ENCODE data around the gene GAS2L2.
A peak's percentile ranks its signal among the peaks of the same experiment; 100 is the strongest.

The GAS2L2 gene

DNA sequence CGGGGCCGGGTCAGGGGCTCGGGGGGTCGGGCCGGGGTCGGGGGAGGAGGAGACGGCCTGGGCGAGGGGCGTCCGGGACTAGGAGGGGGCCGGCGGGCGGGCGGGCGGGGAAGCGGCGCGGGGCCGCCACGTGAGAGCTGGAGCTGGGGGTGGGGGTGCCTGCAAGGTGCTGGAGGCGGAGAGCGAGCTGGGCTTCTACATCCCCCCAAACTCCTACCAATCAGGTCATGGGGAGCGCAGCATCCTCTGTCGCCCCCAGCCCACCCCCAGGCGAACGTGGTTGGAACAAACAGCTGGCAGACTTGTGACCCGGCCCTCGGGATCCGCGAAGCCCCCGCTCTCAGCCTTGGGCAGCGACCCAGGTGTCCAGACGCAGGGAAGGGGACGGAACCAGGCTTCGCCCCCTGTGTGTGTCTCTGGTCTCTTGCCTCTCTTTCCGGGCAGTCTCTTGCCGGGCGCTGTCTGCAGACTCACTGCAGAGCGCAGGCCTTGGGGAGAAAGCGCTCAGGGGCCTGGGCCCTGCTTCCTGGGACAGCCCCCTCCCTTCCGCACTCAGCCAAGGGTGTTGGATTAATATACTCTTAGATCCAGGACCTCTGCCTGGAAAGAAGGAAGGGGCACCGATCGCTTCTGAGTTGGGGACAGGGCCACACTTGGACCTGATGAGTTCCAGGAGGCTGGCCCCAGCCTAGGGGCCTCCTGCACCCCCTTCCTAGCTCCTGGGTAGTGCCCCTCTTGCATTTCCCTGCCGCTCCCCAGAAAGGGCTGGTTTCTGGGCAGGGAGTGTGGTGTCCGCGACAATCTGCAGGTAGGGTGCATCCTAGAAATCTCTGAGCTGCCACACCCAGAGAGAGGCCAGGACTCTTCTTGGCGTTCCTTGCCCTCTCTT lies 20.9 kb downstream of the GAS2L2 start:
- Mint-ChIP-seq H3K9me3 (no peaks in the 10 kb centered on the region), H3K27me3 (no peaks in the 10 kb centered on the region), H3K4me1 (peaks cover 11% of the 10 kb centered on the region), H3K4me3 (peak overlapping the region; percentile 66), H3K36me3 (ENCODE audit: low read depth) (no peaks in the 10 kb centered on the region), H3K27ac (peak overlapping the region; percentile 49)
- ATAC-seq, result no peak
- DNase-seq, result no peak

DNA sequence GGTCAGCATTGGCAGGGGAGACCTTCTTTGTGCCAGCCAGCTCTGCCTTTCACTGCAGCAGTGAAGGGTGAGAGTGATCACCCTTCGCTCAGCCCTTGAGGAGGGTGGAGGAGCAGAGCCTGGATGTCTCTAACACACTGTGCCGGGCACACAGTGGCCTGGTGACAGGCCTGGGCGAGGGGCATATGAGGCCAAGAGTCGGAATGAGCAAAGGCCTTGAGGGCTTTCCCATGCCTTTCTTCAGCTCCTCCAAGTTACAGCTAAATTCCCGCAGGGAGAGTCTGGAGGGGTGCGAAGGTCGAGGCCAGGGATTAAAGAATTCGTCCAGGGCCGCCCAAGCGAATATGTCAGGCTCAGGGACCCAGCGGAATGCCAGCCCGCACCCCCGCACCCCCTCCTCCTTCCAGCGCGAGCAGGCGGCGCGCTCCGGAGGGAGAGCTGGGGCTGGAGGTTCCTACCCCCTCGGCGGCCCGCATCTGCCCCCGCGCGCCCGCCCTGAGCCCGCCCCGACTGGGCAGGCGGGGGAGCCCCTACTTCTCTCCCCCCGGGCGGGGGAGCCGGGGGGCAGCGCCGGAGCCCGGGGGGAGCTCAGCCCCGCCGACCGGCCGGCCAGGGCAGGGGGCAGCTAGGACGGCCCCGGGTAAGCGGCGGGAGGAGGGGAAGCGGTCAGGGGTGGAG lies 21.7 kb downstream of the GAS2L2 start, which contains the start of gene RASL10B:
Gene RASL10B, plus strand, starts transcription at position 401 of the 678 bp plus-strand sequence. CDS start 3,546 bp downstream, outside the sequence.
- Mint-ChIP-seq H3K27me3 (no peaks in the 10 kb centered on the region), H3K9me3 (no peaks in the 10 kb centered on the region), H3K36me3 (ENCODE audit: low read depth) (no peaks in the 10 kb centered on the region), H3K4me1 (peaks cover 11% of the 10 kb centered on the region), H3K4me3 (peak within 1 kb of the TSS; percentile 76), H3K27ac (peak within 1 kb of the TSS; percentile 67)
- ATAC-seq, result peak; percentile 63
- DNase-seq, result peak; percentile 61

DNA sequence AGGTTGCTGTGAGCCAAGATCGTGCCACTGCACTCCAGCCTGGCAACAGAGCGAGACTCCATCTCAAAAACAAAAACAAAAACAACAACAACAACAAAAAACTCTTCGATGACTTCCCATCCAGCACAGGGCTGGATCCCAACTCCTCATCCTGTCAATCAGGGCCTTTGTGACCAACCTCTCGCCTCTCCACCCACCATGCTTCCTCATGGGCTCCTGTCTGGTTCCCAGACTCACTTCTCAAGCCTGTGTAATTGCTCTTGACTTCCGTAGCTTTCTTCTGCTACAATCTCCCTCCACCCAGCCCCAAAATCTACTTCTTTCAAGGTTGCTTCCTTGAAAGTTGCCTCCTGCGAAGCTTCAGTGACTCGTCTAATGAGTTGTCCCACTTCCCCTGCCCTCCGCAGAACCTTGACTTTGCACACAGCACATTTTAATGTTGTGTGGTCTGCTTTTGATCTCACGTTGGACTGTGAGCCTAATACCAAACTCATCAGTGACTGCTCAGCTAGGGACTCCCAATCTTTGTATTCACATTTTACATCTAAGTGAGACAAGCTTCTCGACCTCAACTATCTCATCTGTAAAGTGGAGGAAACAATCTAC lies 22.5 kb downstream of the GAS2L2 start:
- DNase-seq (no peak), ATAC-seq (peak; percentile 9)
- Mint-ChIP-seq H3K36me3 (ENCODE audit: low read depth) (peaks cover 5% of the 10 kb centered on the region), H3K9me3 (no peaks in the 10 kb centered on the region), H3K27me3 (no peaks in the 10 kb centered on the region), H3K4me1 (peaks cover 11% of the 10 kb centered on the region), H3K4me3 (peak overlapping the region; percentile 76), H3K27ac (peak overlapping the region; percentile 67)

DNA sequence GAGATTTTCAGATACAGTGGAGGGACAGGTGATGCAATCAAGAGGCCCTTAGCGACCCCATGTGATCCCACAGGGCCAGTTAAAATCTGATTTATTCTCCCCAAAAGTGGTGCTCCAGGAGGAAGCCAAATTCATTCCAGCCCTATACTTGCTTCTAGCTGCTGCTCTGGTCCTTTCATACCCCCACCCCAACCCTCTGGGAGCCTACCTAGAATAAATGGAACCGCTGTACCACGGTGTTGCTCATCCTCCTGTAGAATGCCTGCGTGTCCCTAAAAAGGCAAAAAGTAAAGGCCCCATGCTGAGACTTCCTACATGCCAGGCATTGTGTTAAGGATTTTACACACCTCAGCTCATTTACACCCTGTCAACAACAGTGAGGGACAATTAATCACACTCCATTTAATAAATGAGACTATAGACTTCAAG lies 23.6 kb downstream of the GAS2L2 start:
- no peak overlapping the region for H3K4me3 Mint-ChIP-seq
- H3K36me3 Mint-ChIP-seq (ENCODE audit: low read depth), result peaks cover 12% of the 10 kb centered on the region
- no peaks in the 10 kb centered on the region for H3K9me3 Mint-ChIP-seq
- no peaks in the 10 kb centered on the region for H3K27me3 Mint-ChIP-seq
- DNase-seq (no peak), ATAC-seq (no peak)
- H3K27ac Mint-ChIP-seq, result no peak overlapping the region
- peaks cover 11% of the 10 kb centered on the region for H3K4me1 Mint-ChIP-seq

DNA sequence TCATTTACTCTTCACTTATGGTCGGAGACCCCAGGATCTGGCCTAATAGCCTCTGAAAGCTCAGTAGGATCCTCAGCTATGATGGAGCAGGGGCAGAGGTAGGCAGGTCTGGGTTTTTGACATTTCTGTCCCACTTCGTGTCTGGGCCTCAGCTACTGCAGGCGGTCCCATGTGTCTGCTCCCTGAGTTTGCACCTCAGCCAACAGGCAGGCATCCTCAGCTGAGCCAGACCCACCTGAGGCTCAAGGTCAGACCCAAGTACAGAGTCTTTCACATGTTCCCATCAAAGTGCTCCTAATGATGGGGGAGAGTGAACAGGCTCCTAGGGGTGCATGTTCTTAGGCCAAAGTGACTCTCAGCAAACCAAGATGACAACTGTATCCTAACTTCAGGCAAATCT lies 24.5 kb downstream of the GAS2L2 start:
- Mint-ChIP-seq H3K27ac (no peak overlapping the region), H3K36me3 (ENCODE audit: low read depth) (peaks cover 20% of the 10 kb centered on the region), H3K9me3 (no peaks in the 10 kb centered on the region), H3K4me3 (no peak overlapping the region), H3K27me3 (no peaks in the 10 kb centered on the region), H3K4me1 (peaks cover 11% of the 10 kb centered on the region)
- no peak for ATAC-seq
- no peak for DNase-seq

DNA sequence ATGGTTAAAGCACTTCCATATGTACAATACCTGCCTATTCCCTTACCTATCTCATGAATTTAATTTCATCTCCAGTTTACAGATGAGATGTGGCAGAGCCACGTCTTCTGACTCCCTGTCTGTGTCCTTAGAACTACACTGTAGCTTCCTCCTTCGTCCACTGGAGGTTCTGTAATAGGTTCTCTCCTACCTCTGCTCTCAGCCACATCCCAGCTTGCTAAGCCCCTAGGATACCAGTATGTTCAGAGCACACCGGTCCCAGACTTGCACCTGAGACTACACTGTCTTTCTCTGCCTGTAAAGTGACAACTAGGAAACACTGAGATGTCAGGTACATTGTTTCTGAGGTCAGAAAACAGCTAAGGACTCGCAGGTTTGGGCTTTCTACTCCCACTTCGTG lies 25.4 kb downstream of the GAS2L2 start:
- H3K4me3 Mint-ChIP-seq, result no peak overlapping the region
- H3K36me3 Mint-ChIP-seq (ENCODE audit: low read depth), result peaks cover 23% of the 10 kb centered on the region
- ATAC-seq (no peak), DNase-seq (no peak)
- H3K27me3 Mint-ChIP-seq, result no peaks in the 10 kb centered on the region
- H3K4me1 Mint-ChIP-seq, result peaks cover 11% of the 10 kb centered on the region
- H3K9me3 Mint-ChIP-seq, result no peaks in the 10 kb centered on the region
- no peak overlapping the region for H3K27ac Mint-ChIP-seq

DNA sequence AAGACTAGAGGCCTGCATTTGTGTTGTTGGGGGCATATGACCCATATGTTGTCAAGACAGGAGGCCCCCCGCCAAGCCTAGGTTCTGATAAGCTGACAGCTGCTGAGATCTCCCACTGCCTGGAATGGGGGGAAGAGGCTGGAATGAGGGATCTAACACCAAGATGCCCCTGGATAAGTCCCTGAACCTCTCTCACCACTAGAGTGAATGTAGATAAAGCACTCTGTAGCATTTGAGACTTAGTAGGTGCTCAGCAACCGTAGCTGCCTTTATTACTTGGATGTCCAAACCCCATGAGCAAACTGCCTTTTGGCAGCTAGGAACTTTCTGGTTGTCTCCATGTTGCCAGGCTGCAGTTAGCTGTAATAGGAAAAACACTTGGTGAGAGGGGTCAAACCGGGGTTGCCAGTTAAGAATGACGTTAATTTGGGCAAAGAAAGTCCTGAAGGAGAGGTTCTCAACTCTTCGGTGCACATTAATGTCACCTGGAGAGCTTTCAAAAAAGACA lies 26.0 kb downstream of the GAS2L2 start:
- H3K27ac Mint-ChIP-seq, result no peak overlapping the region
- DNase-seq (no peak), ATAC-seq (no peak)
- no peaks in the 10 kb centered on the region for H3K9me3 Mint-ChIP-seq
- H3K4me3 Mint-ChIP-seq, result no peak overlapping the region
- peaks cover 23% of the 10 kb centered on the region for H3K36me3 Mint-ChIP-seq (ENCODE audit: low read depth)
- peaks cover 11% of the 10 kb centered on the region for H3K4me1 Mint-ChIP-seq
- no peaks in the 10 kb centered on the region for H3K27me3 Mint-ChIP-seq

DNA sequence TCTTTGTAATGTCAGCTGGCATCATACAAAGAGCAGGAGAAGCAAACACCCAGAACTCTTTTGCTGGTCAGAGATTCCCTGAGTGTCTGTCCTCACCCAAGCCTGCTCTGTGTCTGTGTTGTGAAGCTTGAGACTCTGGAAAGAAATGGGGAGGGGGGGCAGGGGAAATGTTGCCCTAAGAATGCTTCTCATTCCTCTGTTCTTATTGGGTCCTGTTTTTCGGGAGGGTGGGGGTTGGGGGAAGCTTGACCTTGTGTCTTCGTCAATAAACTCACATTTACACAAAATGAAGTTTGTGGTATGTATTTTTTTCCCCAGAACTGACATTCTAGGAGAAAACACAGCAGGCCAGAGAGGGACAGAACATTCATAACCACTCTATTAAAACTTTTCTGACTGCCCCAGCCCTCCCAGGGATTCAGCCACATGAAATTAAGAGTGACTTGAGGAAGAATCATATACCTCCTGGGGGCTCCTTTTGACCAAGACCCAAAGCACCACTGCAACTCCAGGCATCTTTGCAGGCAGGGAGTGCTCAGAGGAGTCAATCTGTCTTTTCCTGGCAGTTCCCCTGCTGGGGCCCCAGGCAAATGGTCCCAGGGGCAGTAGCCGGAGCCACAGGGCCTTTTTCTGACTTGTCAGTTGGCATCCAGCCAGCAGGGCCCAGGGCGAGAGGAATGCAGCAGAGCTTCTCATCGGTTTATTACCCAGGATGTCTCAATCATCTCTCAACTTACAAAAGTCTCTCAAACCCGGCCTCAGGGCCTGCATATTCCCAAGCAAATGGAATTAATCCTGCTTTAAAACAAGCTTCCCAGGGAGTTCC lies 26.7 kb downstream of the GAS2L2 start:
- no peak overlapping the region for H3K27ac Mint-ChIP-seq
- peaks cover 11% of the 10 kb centered on the region for H3K4me1 Mint-ChIP-seq
- H3K27me3 Mint-ChIP-seq, result no peaks in the 10 kb centered on the region
- no peak overlapping the region for H3K4me3 Mint-ChIP-seq
- DNase-seq, result no peak
- H3K9me3 Mint-ChIP-seq, result no peaks in the 10 kb centered on the region
- peaks cover 23% of the 10 kb centered on the region for H3K36me3 Mint-ChIP-seq (ENCODE audit: low read depth)
- no peak for ATAC-seq

DNA sequence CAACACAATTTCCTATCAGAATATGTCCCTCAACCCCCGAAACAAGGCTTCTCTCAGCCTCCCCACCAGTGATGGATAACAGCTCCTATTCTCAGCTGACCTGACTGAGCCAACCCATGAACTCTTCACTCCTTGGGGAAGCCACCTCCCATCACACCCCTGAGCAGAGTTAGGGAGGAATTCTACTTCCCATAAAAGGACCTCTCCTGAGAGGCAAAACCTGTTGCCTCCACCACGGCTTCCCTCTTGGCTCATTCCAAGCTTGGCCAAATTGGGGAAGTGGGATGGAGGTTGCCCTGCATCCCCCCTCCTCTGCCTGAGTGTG lies 27.3 kb downstream of the GAS2L2 start:
- H3K27me3 Mint-ChIP-seq, result no peaks in the 10 kb centered on the region
- H3K4me1 Mint-ChIP-seq, result peaks cover 5% of the 10 kb centered on the region
- H3K36me3 Mint-ChIP-seq (ENCODE audit: low read depth), result peaks cover 23% of the 10 kb centered on the region
- ATAC-seq (no peak), DNase-seq (no peak)
- no peaks in the 10 kb centered on the region for H3K9me3 Mint-ChIP-seq
- H3K27ac Mint-ChIP-seq, result no peak overlapping the region
- H3K4me3 Mint-ChIP-seq, result no peak overlapping the region

DNA sequence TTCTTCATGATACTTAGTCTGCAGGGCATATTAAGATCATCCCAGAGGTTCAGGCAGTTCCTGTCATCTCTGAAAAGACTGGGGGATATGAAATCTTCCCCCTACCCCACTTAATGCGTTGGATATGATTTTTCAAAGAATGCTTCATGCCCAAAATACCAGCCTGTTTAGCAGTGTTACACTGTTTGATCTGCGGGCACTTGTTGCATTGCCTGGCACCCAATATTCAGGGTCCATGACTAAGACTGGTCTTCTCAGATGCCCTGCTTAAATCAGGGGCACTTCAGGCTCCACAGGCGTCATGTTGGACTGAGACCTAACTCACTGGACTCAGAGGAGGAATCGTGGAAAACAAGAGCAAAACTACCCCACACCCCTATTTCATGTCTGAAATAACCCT lies 28.0 kb downstream of the GAS2L2 start:
- no peak overlapping the region for H3K27ac Mint-ChIP-seq
- H3K9me3 Mint-ChIP-seq, result no peaks in the 10 kb centered on the region
- ATAC-seq, result no peak
- DNase-seq, result no peak
- H3K27me3 Mint-ChIP-seq, result no peaks in the 10 kb centered on the region
- H3K36me3 Mint-ChIP-seq (ENCODE audit: low read depth), result peaks cover 24% of the 10 kb centered on the region
- H3K4me1 Mint-ChIP-seq, result no peaks in the 10 kb centered on the region
- H3K4me3 Mint-ChIP-seq, result no peak overlapping the region

DNA sequence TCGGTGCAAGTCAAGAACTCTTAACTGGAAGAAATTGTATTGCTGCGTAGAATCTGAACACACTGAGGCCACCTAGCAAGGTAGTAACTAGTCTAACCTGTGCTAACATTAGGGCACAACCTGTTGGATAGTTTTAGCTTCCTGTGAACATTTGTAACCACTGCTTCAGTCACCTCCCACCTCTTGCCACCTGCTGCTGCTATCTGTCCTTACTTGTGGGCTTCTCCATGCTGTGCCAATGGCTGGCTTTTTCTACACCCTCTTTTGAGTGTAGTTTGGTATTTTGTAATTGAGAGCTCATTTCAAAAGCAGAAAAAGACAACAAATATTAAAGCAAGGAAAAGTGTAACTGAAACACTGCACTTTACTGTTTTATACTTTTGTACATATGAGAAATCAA lies 29.3 kb downstream of the GAS2L2 start:
- no peak overlapping the region for H3K4me3 Mint-ChIP-seq
- no peak for ATAC-seq
- H3K36me3 Mint-ChIP-seq (ENCODE audit: low read depth), result peaks cover 30% of the 10 kb centered on the region
- no peak overlapping the region for H3K27ac Mint-ChIP-seq
- H3K27me3 Mint-ChIP-seq, result no peaks in the 10 kb centered on the region
- no peak for DNase-seq
- no peaks in the 10 kb centered on the region for H3K9me3 Mint-ChIP-seq
- no peaks in the 10 kb centered on the region for H3K4me1 Mint-ChIP-seq

DNA sequence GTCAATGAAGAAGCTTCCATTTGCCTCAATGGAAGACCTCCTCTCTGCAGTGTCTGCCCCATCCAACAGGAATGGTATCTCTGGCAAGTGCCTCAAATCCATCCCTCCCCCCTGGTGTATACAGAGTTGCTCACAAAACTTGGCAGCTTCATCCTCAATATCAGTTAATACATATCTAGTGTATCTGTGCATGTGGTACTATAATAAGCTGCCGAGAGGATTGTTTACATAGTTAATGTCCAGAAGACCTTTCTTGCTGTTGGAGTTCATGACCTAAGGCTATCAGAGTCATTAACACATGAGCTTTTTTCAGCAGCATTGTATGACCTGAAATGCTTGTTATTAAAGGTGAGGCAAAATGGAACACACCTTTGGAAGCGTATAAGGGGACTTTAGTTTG lies 35.6 kb downstream of the GAS2L2 start:
- H3K27ac Mint-ChIP-seq, result no peak overlapping the region
- no peaks in the 10 kb centered on the region for H3K4me1 Mint-ChIP-seq
- ATAC-seq (no peak), DNase-seq (no peak)
- H3K36me3 Mint-ChIP-seq (ENCODE audit: low read depth), result peaks cover 30% of the 10 kb centered on the region
- no peaks in the 10 kb centered on the region for H3K9me3 Mint-ChIP-seq
- H3K27me3 Mint-ChIP-seq, result no peaks in the 10 kb centered on the region
- H3K4me3 Mint-ChIP-seq, result no peak overlapping the region

DNA sequence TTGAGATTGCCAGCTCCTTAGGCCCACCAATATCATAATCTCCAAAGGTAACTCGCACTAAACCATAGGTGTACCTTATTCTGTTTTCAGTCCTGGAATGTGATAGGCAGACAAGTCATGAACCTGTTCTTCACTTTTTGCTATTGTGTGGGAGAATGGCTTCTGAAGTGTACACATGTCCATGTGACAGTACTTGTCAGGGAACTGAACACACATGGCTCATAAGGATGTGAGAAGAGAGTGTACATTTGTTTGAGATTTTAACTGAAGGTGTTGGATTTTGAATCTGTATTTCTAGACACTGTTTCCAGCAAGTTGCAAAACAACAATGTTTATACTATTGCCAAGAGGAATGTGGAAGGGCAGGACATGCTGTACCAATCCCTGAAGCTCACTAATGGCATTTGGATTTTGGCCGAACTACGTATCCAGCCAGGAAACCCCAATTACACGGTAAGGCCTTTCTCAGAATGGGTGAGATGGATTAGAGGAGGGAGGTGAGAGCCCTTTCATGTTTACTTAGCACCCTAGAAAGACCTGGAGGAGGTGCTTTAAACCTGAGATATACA lies 36.1 kb downstream of the GAS2L2 start:
- Mint-ChIP-seq H3K9me3 (no peaks in the 10 kb centered on the region), H3K27ac (no peak overlapping the region), H3K27me3 (no peaks in the 10 kb centered on the region), H3K4me3 (no peak overlapping the region), H3K4me1 (peaks cover 2% of the 10 kb centered on the region), H3K36me3 (ENCODE audit: low read depth) (peaks cover 31% of the 10 kb centered on the region)
- ATAC-seq (no peak), DNase-seq (no peak)

DNA sequence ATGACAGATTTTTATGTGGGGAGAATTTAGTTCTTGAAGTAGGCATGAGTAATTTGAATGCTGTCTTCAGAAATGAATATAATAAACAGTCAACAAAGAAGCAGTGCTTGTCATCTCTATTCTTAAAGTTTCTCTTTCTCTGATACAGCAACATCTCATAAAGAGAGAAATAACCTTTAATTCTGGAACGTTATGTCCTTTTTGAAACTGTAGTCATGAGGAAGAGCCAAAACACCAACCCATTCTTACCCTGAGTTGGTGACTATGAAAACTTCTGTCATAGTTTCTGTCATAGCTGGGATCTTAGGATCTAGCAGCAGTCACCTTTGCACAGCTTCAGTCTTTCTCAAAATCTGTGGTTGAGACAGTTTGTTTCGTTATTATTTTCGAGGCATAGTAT lies 36.9 kb downstream of the GAS2L2 start:
- Mint-ChIP-seq H3K27me3 (no peaks in the 10 kb centered on the region), H3K27ac (no peak overlapping the region), H3K9me3 (no peaks in the 10 kb centered on the region), H3K4me1 (peaks cover 3% of the 10 kb centered on the region), H3K36me3 (ENCODE audit: low read depth) (peaks cover 36% of the 10 kb centered on the region), H3K4me3 (no peak overlapping the region)
- ATAC-seq (no peak), DNase-seq (no peak)
